Prostate gland (tissue), 2 donors: ENCODE measurements around the gene GNAI3. TPM values are rescaled to one million over a fixed set of nuclear protein-coding genes. Genes with fewer than 3 reads are reported as not detected.

Source experiments
- DNase-seq: peaks from one replicate; pipeline ENCODE4 v3.0.0-alpha.2; 2019; ENCODE audit warnings: low spot score
- H3K27ac ChIP-seq, 2 donors: fragments of 200-600 bp; sonication (generic); 2 replicates each; pipeline ENCODE4 v1.5.1; 2017 to 2019
- H3K27me3 ChIP-seq: fragments of 200-600 bp; sonication (generic); replicated peaks from 2 replicates; pipeline ENCODE4 v1.5.1; 2019; ENCODE audit not compliant: insufficient read depth
- H3K36me3 ChIP-seq, 2 donors: fragments of 200-600 bp; sonication (generic); 1 replicate in 1 of 2; 2 replicates in 1 of 2; pipeline versions ENCODE4 v1.5.1 to v1.8.1; 2017 to 2019
- H3K4me1 ChIP-seq: fragments of 200-600 bp; sonication (generic); replicated peaks from 2 replicates; pipeline ENCODE4 v1.5.1; 2019
- H3K4me3 ChIP-seq, 2 donors: fragments of 200-600 bp; sonication (generic); 2 replicates each; pipeline ENCODE4 v1.5.1; 2017 to 2019
- H3K9me3 ChIP-seq: fragments of 200-600 bp; sonication (generic); 2 replicates; pipeline ENCODE4 v1.5.1; 2017
- CTCF ChIP-seq, 4 experiments: fragments of 200-600 bp in 2 of 4; fragments of 450-650 bp in 2 of 4; sonication (generic) in 2 of 4; IDR thresholded peaks; 1 replicate in 3 of 4; 2 replicates in 1 of 4; pipeline ENCODE4 v1.5.1; 2016 to 2019; ENCODE audit warnings: antibody characterized with exemption in 4 of 4, mild to moderate bottlenecking in 2 of 4, moderate library complexity in 2 of 4
- POLR2A ChIP-seq: fragments of 450-650 bp; IDR thresholded peaks from one replicate; pipeline ENCODE4 v1.6.1; 2016; ENCODE audit warnings: antibody characterized with exemption, mild to moderate bottlenecking
- POLR2AphosphoS5 ChIP-seq: sonication (generic); formaldehyde crosslinking; IDR thresholded peaks from one replicate; pipeline ENCODE4 v1.6.1; 2017; ENCODE audit warnings: antibody characterized with exemption
- WGBS: methylation state at CpG from one replicate; pipeline ENCODE4 v1.1.5; 2018; 5-methylcytosine and 5-hydroxymethylcytosine counted together
- intact Hi-C: fragments of 100-400 bp; cut with DNase I; formaldehyde crosslinking; loops from one replicate; pipeline ENCODE4 v1.14.2; 2022
- total RNA-seq, 2 donors: library from RNA; depleted of rRNA; stranded (reverse); fragments of >200 nt; gene quantifications; one replicate each; pipeline ENCODE4 v1.1.0, GENCODE V29; 2016

Gene GNAI3
- 1 to 10 TPM; 5.1 to 5.4 TPM for total RNA-seq

- Histone ChIP-seq H3K36me3 (no peaks in the 10 kb centered on the region), H3K4me1 (no peaks in the 10 kb centered on the region), H3K9me3 (no peaks in the 10 kb centered on the region), H3K27ac (peak within 1 kb of the TSS; percentile 95 to 96), H3K27me3 (no peaks in the 10 kb centered on the region), H3K4me3 (peak within 1 kb of the TSS; percentile 71 to 76)
- TF ChIP-seq POLR2A (peak; percentile 99), CTCF (IDR thresholded peaks at IDR 0.05) (peak in 1 of 4 experiments; percentile 11), POLR2AphosphoS5 (peak; percentile 99)
- under 1% methylated on average over 65 of the region's 68 CpGs for WGBS
- intact Hi-C loops: loop anchor here (5.0 kb wide), 1 partner anchor 84 kb away; no protein-coding TSS in a partner anchor
- DNase-seq: peak; percentile 97
These were observed at the start of gene GNAI3 for GRCh38 chr1:109548321-109549267. GNAI3 (plus strand) TSS chr1:109548615; CDS start chr1:109548721, 106 bp downstream.

- Histone ChIP-seq H3K27ac (no peak overlapping the region), H3K4me3 (no peak overlapping the region), H3K4me1 (peaks cover 8% of the 10 kb centered on the region), H3K36me3 (no peaks in the 10 kb centered on the region), H3K9me3 (no peaks in the 10 kb centered on the region), H3K27me3 (no peaks in the 10 kb centered on the region)
- WGBS: 45% methylated on average over 7 of the region's 7 CpGs
- DNase-seq: no peak
- intact Hi-C loops: no loop called here
- TF ChIP-seq POLR2A (no peak), CTCF (IDR thresholded peaks at IDR 0.05) (no peak), POLR2AphosphoS5 (no peak)
These were observed 49.3 kb upstream of the GNAI3 start for GRCh38 chr1:109499081-109499480.

DNA sequence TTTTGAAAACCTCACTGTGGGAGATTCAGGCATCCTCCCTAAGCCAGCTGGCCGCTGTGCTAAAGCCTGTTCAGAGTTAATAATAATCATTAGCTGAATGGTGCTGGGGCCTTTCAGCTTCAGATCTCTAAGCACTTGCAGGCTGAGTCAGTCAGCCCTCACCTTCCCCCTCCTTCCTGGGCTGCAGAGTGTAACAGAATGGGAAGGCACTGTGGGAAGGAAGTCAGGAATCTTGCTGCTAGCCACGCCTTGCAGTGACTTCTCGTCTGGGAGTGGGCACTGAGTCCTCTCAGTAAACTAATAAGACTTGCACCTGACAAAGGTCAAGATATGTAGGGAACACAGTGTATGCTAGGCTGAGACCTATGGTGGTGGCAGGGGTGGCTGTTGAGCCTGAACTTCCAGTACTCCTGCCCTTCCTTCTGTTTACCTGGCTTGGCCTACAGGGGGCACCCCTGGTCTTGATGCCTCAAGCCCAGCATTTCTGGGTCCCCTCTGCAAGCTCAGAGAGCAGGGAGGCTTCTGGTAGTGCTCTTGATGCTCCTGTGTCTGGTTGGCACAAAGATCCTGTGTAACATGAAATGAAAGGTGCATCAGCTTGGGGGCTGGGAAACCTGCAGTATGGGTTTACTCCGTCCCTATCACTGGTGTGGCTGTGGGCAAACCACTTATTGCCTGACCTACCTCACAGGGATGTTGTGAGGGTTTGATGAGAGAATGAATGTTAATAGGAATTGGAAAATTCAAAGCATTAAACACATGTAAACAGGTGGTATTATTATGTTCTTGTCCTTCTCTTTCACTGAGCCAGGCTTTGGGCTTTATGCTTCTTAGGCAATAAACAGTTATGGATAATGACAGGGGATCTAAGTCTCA, 48.5 kb upstream of the GNAI3 start:
- no peak for DNase-seq
- H3K27ac ChIP-seq: no peak overlapping the region
- TF ChIP-seq POLR2A (no peak), CTCF (IDR thresholded peaks at IDR 0.05) (peak in 1 of 4 experiments; percentile 39), POLR2AphosphoS5 (no peak)
- 59% methylated on average over 4 of the region's 4 CpGs for whole genome bisulfite sequencing
- intact Hi-C loops: no loop called here
- no peaks in the 10 kb centered on the region for H3K36me3 ChIP-seq
- no peaks in the 10 kb centered on the region for H3K9me3 ChIP-seq
- no peak overlapping the region for H3K4me3 ChIP-seq
- H3K27me3 ChIP-seq: no peaks in the 10 kb centered on the region
- peaks cover 3% of the 10 kb centered on the region for H3K4me1 ChIP-seq

GRCh38 chr1:109500941-109501381, 47.5 kb upstream of the GNAI3 start:
- intact Hi-C loops: no loop called here
- TF ChIP-seq POLR2A (no peak), POLR2AphosphoS5 (no peak), CTCF (IDR thresholded peaks at IDR 0.05) (no peak)
- H3K9me3 ChIP-seq: no peaks in the 10 kb centered on the region
- H3K4me1 ChIP-seq: no peaks in the 10 kb centered on the region
- H3K27me3 ChIP-seq: no peaks in the 10 kb centered on the region
- WGBS: 31% methylated on average over 5 of the region's 5 CpGs
- DNase-seq: no peak
- no peaks in the 10 kb centered on the region for H3K36me3 ChIP-seq
- H3K4me3 ChIP-seq: no peak overlapping the region
- H3K27ac ChIP-seq: no peak overlapping the region
